Neural cell (in vitro differentiated cells): Measurements from ENCODE around the gene ITPA.

Source experiments
- CTCF ChIP-seq: fragments of 450-650 bp; IDR thresholded peaks from 2 replicates; pipeline ENCODE4 v1.5.1; 2014; ENCODE audit warnings: antibody characterized with exemption, mild to moderate bottlenecking, moderate library complexity; ENCODE audit not compliant: poor library complexity, severe bottlenecking
- EP300 ChIP-seq: fragments of 450-650 bp; conservative IDR thresholded peaks from 2 replicates; pipeline ENCODE4 v1.6.1; 2014; ENCODE audit warnings: antibody characterized with exemption, mild to moderate bottlenecking, moderate library complexity; ENCODE audit not compliant: poor library complexity, severe bottlenecking
- EZH2 ChIP-seq: fragments of 200-600, 300-800 bp; shearing (Covaris generic), sonication (generic); IDR thresholded peaks from 2 replicates; pipeline ENCODE4 v1.6.1; 2014; ENCODE audit warnings: antibody characterized with exemption, low read length, borderline replicate concordance, mild to moderate bottlenecking; ENCODE audit not compliant: insufficient read depth, poor library complexity, severe bottlenecking
- POLR2AphosphoS5 ChIP-seq: IDR thresholded peaks from 2 replicates; pipeline ENCODE4 v1.6.1; 2012
- RAD21 ChIP-seq: fragments of 450-650 bp; conservative IDR thresholded peaks from 2 replicates; pipeline ENCODE4 v1.6.1; 2014; ENCODE audit warnings: antibody characterized with exemption, mild to moderate bottlenecking, moderate library complexity
- REST ChIP-seq: IDR thresholded peaks from 2 replicates; pipeline ENCODE4 v1.6.1; 2012; ENCODE audit warnings: borderline replicate concordance
- SMC3 ChIP-seq: fragments of 450-650 bp; conservative IDR thresholded peaks from 2 replicates; pipeline ENCODE4 v1.6.1; 2014; ENCODE audit warnings: antibody characterized with exemption, mild to moderate bottlenecking, moderate library complexity; ENCODE audit not compliant: poor library complexity

GRCh38 chr20:3235666-3236324 is 26.5 kb downstream of the ITPA start:
- TF ChIP-seq REST = no peak
- TF ChIP-seq CTCF = no peak
- no peak for TF ChIP-seq RAD21
- no peak for TF ChIP-seq EZH2
- TF ChIP-seq EP300 = no peak
- no peak for TF ChIP-seq SMC3
- TF ChIP-seq POLR2AphosphoS5 = no peak
